PFSK-1 (cell line): ENCODE measurements around the gene RABGAP1L.

Source experiments
- FOXP2 ChIP-seq: optimal IDR thresholded peaks from 2 replicates; pipeline ENCODE3; 2011; ENCODE audit warnings: borderline replicate concordance, control low read depth, inconsistent platforms; ENCODE audit not compliant: insufficient read depth; ENCODE audit errors: extremely low read length, extremely low read depth
- POLR2AphosphoS5 ChIP-seq: IDR thresholded peaks from 2 replicates; pipeline ENCODE4 v1.6.1; 2012; ENCODE audit warnings: low read depth, mild to moderate bottlenecking, control low read depth, low read length, moderate library complexity
- SIN3A ChIP-seq: IDR thresholded peaks from 2 replicates; pipeline ENCODE4 v1.6.1; 2012; ENCODE audit warnings: mild to moderate bottlenecking, low read length, moderate library complexity, borderline replicate concordance; ENCODE audit not compliant: insufficient read depth
- TAF1 ChIP-seq: IDR thresholded peaks from 2 replicates; pipeline ENCODE4 v1.6.1; 2012; ENCODE audit warnings: low read length, control low read depth, borderline replicate concordance; ENCODE audit not compliant: insufficient read depth
- TF ChIP-seq, protein P1 (sequence below), 2 experiments: IDR thresholded peaks; 2 replicates each; pipeline versions ENCODE4 v1.6.1 to v1.8.0; 2011 to 2012; ENCODE audit warnings: low read depth in 2 of 2, low read length in 2 of 2, control low read depth in 1 of 2, inconsistent platforms in 1 of 2, mild to moderate bottlenecking in 1 of 2, moderate library complexity in 1 of 2; ENCODE audit not compliant: insufficient read depth in 1 of 2

The RABGAP1L gene

DNA sequence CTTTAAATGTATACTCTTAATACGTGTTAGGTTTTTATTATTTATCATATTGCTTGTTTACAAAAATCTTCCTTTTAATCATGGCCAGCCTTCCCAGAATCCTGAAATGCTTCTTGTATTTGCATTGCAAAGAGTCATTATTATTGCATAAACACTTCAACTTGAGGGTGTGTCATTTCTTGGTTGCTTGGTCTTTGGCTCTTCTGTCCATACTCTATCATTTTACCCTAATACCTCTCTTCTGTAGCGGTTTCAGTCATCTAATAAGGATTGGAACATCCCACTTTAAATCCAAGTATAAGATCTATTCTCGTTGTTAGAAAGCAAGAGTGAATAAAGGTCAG, 639.8 kb downstream of the RABGAP1L start:
- TF ChIP-seq, protein P1, sequence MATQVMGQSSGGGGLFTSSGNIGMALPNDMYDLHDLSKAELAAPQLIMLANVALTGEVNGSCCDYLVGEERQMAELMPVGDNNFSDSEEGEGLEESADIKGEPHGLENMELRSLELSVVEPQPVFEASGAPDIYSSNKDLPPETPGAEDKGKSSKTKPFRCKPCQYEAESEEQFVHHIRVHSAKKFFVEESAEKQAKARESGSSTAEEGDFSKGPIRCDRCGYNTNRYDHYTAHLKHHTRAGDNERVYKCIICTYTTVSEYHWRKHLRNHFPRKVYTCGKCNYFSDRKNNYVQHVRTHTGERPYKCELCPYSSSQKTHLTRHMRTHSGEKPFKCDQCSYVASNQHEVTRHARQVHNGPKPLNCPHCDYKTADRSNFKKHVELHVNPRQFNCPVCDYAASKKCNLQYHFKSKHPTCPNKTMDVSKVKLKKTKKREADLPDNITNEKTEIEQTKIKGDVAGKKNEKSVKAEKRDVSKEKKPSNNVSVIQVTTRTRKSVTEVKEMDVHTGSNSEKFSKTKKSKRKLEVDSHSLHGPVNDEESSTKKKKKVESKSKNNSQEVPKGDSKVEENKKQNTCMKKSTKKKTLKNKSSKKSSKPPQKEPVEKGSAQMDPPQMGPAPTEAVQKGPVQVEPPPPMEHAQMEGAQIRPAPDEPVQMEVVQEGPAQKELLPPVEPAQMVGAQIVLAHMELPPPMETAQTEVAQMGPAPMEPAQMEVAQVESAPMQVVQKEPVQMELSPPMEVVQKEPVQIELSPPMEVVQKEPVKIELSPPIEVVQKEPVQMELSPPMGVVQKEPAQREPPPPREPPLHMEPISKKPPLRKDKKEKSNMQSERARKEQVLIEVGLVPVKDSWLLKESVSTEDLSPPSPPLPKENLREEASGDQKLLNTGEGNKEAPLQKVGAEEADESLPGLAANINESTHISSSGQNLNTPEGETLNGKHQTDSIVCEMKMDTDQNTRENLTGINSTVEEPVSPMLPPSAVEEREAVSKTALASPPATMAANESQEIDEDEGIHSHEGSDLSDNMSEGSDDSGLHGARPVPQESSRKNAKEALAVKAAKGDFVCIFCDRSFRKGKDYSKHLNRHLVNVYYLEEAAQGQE (IDR thresholded peaks at IDR 0.05; ENCODE audit: insufficient read depth in 1 of 2, low read depth in 2 of 2, low read length in 2 of 2), result no peak
- TF ChIP-seq FOXP2, result no peak
- TF ChIP-seq SIN3A, result no peak
- TF ChIP-seq POLR2AphosphoS5, result no peak
- no peak for TF ChIP-seq TAF1

DNA sequence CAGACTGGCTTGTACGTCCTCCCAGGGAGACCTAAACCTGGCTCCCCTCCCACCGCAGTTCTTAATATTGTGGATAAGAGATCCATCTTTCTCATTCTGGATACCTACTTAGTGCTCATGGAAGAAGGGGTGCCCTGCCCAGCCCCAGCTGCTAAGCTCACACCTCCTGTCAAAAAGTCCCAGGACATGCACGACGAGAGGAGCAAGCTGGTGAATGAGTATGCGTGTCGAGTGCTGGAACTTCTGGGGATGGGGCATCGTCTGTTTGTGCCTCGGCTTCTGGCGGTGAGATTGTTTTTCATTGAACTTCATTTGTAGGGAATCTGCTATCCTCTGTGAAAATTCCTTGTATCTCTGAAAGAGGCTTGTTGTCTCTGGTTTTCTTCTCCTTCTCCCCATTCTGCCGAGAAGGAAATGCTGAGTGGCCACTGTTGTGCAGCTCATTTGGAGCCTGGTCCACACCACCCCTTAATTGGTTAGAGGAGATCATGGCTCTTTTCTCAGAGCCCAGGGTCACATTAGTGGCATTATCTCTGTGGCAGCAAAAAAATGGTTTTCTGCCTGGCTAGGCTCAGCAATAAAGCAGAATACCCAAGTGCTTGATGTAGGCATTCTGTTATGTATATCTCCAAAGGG, 641.0 kb downstream of the RABGAP1L start:
- TF ChIP-seq, protein P1 (IDR thresholded peaks at IDR 0.05; ENCODE audit: insufficient read depth in 1 of 2, low read depth in 2 of 2, low read length in 2 of 2), result no peak
- TF ChIP-seq TAF1, result no peak
- no peak for TF ChIP-seq POLR2AphosphoS5
- no peak for TF ChIP-seq FOXP2
- no peak for TF ChIP-seq SIN3A

DNA sequence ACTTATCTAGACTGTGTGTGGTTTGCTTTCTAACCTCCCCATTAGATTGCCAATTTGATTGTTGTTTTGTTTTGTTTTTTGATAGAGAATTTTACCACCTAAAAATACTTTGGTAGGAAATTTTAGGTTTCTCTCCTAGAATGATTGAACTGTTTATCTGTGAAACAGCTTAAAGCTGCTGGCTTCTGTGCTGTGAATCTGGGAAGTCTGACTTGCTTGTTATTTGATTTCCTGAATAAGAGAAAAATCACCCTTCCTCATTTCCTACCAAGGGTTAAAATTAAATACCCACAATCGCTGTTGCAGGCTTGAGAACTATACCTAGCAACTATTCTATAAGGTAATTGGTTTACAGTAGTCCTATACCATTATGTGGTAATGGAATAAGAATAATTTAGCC, 641.6 kb downstream of the RABGAP1L start:
- TF ChIP-seq FOXP2 (no peak), TAF1 (no peak), SIN3A (no peak), POLR2AphosphoS5 (no peak)
- TF ChIP-seq, protein P1 (IDR thresholded peaks at IDR 0.05; ENCODE audit: insufficient read depth in 1 of 2, low read depth in 2 of 2, low read length in 2 of 2), result no peak

DNA sequence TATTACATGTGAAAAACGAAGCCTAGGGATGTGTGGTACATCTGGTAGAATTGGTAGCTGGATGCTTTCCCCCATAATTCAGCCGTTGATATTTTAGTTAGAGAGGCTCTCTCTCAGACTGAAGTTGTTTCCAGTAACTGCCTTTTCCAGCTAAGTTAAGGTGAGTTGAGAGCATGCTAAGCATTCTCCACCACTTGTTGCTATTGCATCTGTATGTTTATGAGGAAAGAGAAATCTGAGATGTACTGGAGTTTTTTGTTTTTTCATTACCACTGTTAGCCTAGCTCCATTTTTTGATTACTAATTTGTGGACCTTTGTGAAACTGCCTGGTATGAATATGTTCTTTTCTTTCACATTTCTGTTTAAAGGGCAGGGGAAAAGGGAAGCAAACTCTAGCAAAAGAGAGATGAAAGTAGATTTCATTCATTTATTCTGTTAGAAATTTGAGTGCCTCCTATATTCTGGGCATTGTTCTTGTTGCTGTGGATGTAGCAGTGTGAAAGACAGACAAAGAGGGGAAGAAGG, 650.5 kb downstream of the RABGAP1L start:
- TF ChIP-seq, protein P1 (IDR thresholded peaks at IDR 0.05; ENCODE audit: insufficient read depth in 1 of 2, low read depth in 2 of 2, low read length in 2 of 2), result no peak
- TF ChIP-seq FOXP2, result no peak

DNA sequence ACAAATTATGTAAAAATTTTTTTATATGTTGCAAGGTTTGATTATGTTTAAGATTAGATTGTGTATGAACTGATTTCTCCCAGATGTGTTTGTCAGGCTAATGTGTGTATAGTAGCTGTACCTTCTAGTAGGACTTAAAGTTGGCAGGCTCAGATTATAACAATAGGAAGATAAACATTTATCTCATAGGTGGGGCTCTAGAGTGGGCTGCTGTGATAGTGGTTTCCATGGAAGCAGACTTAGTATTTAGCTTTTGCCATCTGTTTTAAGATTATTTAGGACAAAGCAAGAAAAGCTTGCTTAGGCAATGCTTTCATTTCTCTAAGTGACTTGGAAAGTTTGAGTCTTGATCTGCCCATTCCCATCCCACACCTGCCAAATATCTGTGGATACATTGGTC, 652.7 kb downstream of the RABGAP1L start:
- TF ChIP-seq POLR2AphosphoS5 (no peak), SIN3A (no peak), FOXP2 (no peak), TAF1 (no peak)
- TF ChIP-seq, protein P1 (IDR thresholded peaks at IDR 0.05; ENCODE audit: insufficient read depth in 1 of 2, low read depth in 2 of 2, low read length in 2 of 2), result no peak
